Choroid plexus epithelial cell (primary cell): Measurements from ENCODE around the gene RBM15.

Source experiments
- DNase-seq: peaks from one replicate; pipeline ENCODE4 v3.0.0-alpha.2; 2010; ENCODE audit warnings: low read depth
- H3K4me3 ChIP-seq: 2 replicates; pipeline ENCODE4 v1.5.1; 2011; ENCODE audit warnings: low read depth, mild to moderate bottlenecking, control low read depth, low read length, moderate library complexity
- CTCF ChIP-seq: conservative IDR thresholded peaks from 2 replicates; pipeline ENCODE4 v1.5.1; 2011; ENCODE audit warnings: low read depth, mild to moderate bottlenecking, control low read depth, inconsistent platforms, low read length, moderate library complexity

Gene RBM15

GRCh38 chr1:110340207-110340468 is 961 bp downstream of the RBM15 start:
- no peak for DNase-seq
- peak overlapping the region; percentile 100 for H3K4me3 ChIP-seq
- no peak for TF ChIP-seq CTCF

GRCh38 chr1:110341146-110341871 is 2.1 kb downstream of the RBM15 start:
- no peak for TF ChIP-seq CTCF
- no peak overlapping the region for H3K4me3 ChIP-seq
- DNase-seq: no peak

- no peak for DNase-seq
- TF ChIP-seq CTCF: no peak
- H3K4me3 ChIP-seq: peak overlapping the region; percentile 7
Measured at GRCh38 chr1:110341872-110342331, 2.7 kb downstream of the RBM15 start.

GRCh38 chr1:110343249-110343648 is 4.1 kb downstream of the RBM15 start:
- H3K4me3 ChIP-seq: no peak overlapping the region
- TF ChIP-seq CTCF: no peak
- DNase-seq: no peak

GRCh38 chr1:110344152-110344551 is 5.0 kb downstream of the RBM15 start:
- no peak for DNase-seq
- H3K4me3 ChIP-seq: no peak overlapping the region
- no peak for TF ChIP-seq CTCF

GRCh38 chr1:110345480-110345879 is 6.3 kb downstream of the RBM15 start:
- no peak for TF ChIP-seq CTCF
- no peak overlapping the region for H3K4me3 ChIP-seq
- DNase-seq: no peak

- no peak for TF ChIP-seq CTCF
- no peak overlapping the region for H3K4me3 ChIP-seq
- no peak for DNase-seq
Measured at GRCh38 chr1:110346690-110347089, 7.5 kb downstream of the RBM15 start.
